Naive thymus-derived CD4-positive, alpha-beta T cell (primary cell): ENCODE measurements around the gene ANKRD30A. TPM values are rescaled to one million over a fixed set of nuclear protein-coding genes. Genes with fewer than 3 reads are reported as not detected.
"Not testable (repeated sequence)": the region's sequence is repeated elsewhere in the genome, so short reads cannot be mapped to it uniquely, and the experiment has no call there.

Experiments
- ATAC-seq: fragments of 150-1000 bp; cut with Tn5 transposase; 2 replicates; pipeline ENCODE4 v1.10.0; 2021; ENCODE audit warnings: mild to moderate bottlenecking, moderate library complexity
- CTCF ChIA-PET: fragments of 350-600 bp; sonication (Branson Sonifier 250); formaldehyde crosslinking; loops from one replicate; lab custom pipeline; 2021; ENCODE audit warnings: antibody characterized with exemption; lab: Charles Lee
- POLR2A ChIA-PET: fragments of 350-600 bp; sonication (Branson Sonifier 250); formaldehyde crosslinking; loops from one replicate; lab custom pipeline; 2021; ENCODE audit warnings: antibody characterized with exemption, inconsistent platforms; lab: Charles Lee
- DNase-seq, 9 donors: peaks; one replicate each; pipeline versions ENCODE4 v3.0.0 to v3.0.0-alpha.2; 2020 to 2022; ENCODE audit warnings: mixed read lengths in 1 of 9
- H3K27ac ChIP-seq: one replicate; pipeline ENCODE4 v1.7.0; 2013; ENCODE audit warnings: mild to moderate bottlenecking, low read depth, low read length, moderate library complexity
- H3K27me3 ChIP-seq, 2 donors: one replicate each; pipeline ENCODE4 v1.7.0; 2013; ENCODE audit warnings: low read length in 2 of 2, mild to moderate bottlenecking in 2 of 2, moderate library complexity in 2 of 2; ENCODE audit not compliant: control insufficient read depth in 2 of 2, insufficient read depth in 2 of 2
- H3K36me3 ChIP-seq, 3 experiments: 1 replicate in 2 of 3; 2 replicates in 1 of 3; pipeline ENCODE4 v1.7.0; 2013; ENCODE audit warnings: low read length in 3 of 3, mild to moderate bottlenecking in 3 of 3, moderate library complexity in 1 of 3; ENCODE audit not compliant: insufficient read depth in 3 of 3, control insufficient read depth in 2 of 3
- H3K4me1 ChIP-seq, 2 donors: one replicate each; pipeline ENCODE4 v1.7.0; 2013; ENCODE audit warnings: low read length in 2 of 2, mild to moderate bottlenecking in 2 of 2, moderate library complexity in 1 of 2; ENCODE audit not compliant: control insufficient read depth in 2 of 2, insufficient read depth in 2 of 2
- H3K4me3 ChIP-seq: 2 replicates; pipeline ENCODE4 v1.7.0; 2013; ENCODE audit warnings: mild to moderate bottlenecking, low read length
- H3K9me3 ChIP-seq, 3 experiments: 1 replicate in 2 of 3; 2 replicates in 1 of 3; pipeline ENCODE4 v1.7.0; 2013; ENCODE audit warnings: low read length in 3 of 3; ENCODE audit not compliant: control insufficient read depth in 2 of 3
- H3K27ac Mint-ChIP-seq, 9 donors: one replicate each; pipeline ENCODE4 v1.8.0; 2020 to 2022; ENCODE audit warnings: mixed read lengths in 9 of 9, mild to moderate bottlenecking in 8 of 9, moderate library complexity in 5 of 9, inconsistent platforms in 2 of 9
- H3K27me3 Mint-ChIP-seq, 5 donors: one replicate each; pipeline ENCODE4 v1.8.0; 2021 to 2022; ENCODE audit warnings: mixed read lengths in 5 of 5, mild to moderate bottlenecking in 1 of 5
- H3K36me3 Mint-ChIP-seq, 5 donors: one replicate each; pipeline ENCODE4 v1.8.0; 2020 to 2022; ENCODE audit warnings: mixed read lengths in 5 of 5, mild to moderate bottlenecking in 3 of 5, inconsistent platforms in 1 of 5
- H3K4me1 Mint-ChIP-seq, 7 donors: one replicate each; pipeline ENCODE4 v1.8.0; 2020 to 2022; ENCODE audit warnings: mixed read lengths in 7 of 7, mild to moderate bottlenecking in 3 of 7, inconsistent platforms in 1 of 7
- H3K4me3 Mint-ChIP-seq, 10 donors: one replicate each; pipeline ENCODE4 v1.8.0; 2020 to 2022; ENCODE audit warnings: mild to moderate bottlenecking in 10 of 10, mixed read lengths in 10 of 10, moderate library complexity in 6 of 10, inconsistent platforms in 2 of 10
- H3K9me3 Mint-ChIP-seq, 11 donors: one replicate each; pipeline ENCODE4 v1.8.0; 2020 to 2022; ENCODE audit warnings: mixed read lengths in 11 of 11, mild to moderate bottlenecking in 4 of 11, inconsistent platforms in 1 of 11, moderate library complexity in 1 of 11
- intact Hi-C, 2 donors: fragments of 100-400 bp; cut with micrococcal nuclease; formaldehyde crosslinking; loops; one replicate each; pipeline ENCODE4 v1.15.1; 2023
- polyA plus RNA-seq, 2 donors: library from polyadenylated mRNA; unstranded; fragments of 300-500 nt; fragmentation: Illumina TruSeq; gene quantifications; one replicate each; pipeline ENCODE4 v1.2.3, GENCODE V29; 2021
- total RNA-seq, 6 experiments: library from RNA in 5 of 6; stranded (reverse) in 5 of 6; gene quantifications; 1 replicate in 5 of 6; 2 replicates in 1 of 6; pipeline ENCODE4 v1.2.3 and lab custom pipeline; 2021 to 2026

ANKRD30A gene
- total and polyA plus RNA-seq, 7 experiments from 2014 or later = not detected

GRCh38 chr10:37124532-37124931 is 866 bp upstream of the ANKRD30A start:
- Histone ChIP-seq H3K27ac (no peak overlapping the region), H3K9me3 (peaks cover 0 to 7% (median 0%) of the 10 kb centered on the region in 3 experiments), H3K4me3 (no peak overlapping the region), H3K27me3 (no peaks in the 10 kb centered on the region), H3K4me1 (no peaks in the 10 kb centered on the region), H3K36me3 (no peaks in the 10 kb centered on the region)
- ChIA-PET CTCF (no interaction called here), POLR2A (no interaction called here)
- Mint-ChIP-seq H3K27me3 (no peaks in the 10 kb centered on the region), H3K9me3 (peaks cover 0 to 20% (median 4%) of the 10 kb centered on the region in 11 donors), H3K36me3 (peaks cover 0 to 3% (median 0%) of the 10 kb centered on the region in 5 donors), H3K4me3 (no peak overlapping the region), H3K27ac (no peak overlapping the region), H3K4me1 (peaks cover 0 to 2% (median 0%) of the 10 kb centered on the region in 7 donors)
- intact Hi-C loops = no loop called here
- no peak for ATAC-seq
- DNase-seq = no peak

DNA sequence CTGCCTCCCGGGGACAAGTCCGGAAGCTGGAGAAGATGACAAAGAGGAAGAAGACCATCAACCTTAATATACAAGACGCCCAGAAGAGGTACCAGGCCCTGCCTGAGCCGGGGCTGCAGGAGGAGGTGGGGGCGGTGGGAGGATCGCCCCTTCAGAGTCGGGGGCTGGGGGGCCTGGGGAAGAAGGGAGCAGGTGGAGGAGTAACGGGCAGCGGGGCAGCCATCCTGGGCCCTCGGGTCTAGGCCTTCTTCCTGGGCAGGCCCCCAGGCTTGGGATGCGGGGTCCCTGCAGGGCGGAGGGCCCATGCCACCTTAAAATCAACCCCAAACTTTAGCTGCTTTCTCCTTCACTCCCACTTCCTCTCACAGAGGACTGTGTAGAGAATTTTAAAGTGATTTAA is 523 bp downstream of the ANKRD30A start:
- H3K4me1 ChIP-seq = no peaks in the 10 kb centered on the region
- POLR2A ChIA-PET = no interaction called here
- intact Hi-C loops = no loop called here

GRCh38 chr10:37146443-37146842 is 21.0 kb downstream of the ANKRD30A start:
- H3K36me3 Mint-ChIP-seq = no peaks in the 10 kb centered on the region
- no peaks in the 10 kb centered on the region for H3K27me3 ChIP-seq
- CTCF ChIA-PET = no interaction called here

More for the DNA sequence above, 523 bp downstream of the ANKRD30A start:
- DNase-seq = no peak
- Histone ChIP-seq H3K4me3 (no peak overlapping the region), H3K36me3 (no peaks in the 10 kb centered on the region), H3K9me3 (peaks cover 0 to 7% (median 0%) of the 10 kb centered on the region in 3 experiments), H3K27me3 (no peaks in the 10 kb centered on the region), H3K27ac (no peak overlapping the region)
- CTCF ChIA-PET = no interaction called here
- no peak for ATAC-seq
- H3K27me3 Mint-ChIP-seq = no peaks in the 10 kb centered on the region
- H3K4me1 Mint-ChIP-seq = peaks cover 0 to 2% (median 0%) of the 10 kb centered on the region in 7 donors
- H3K27ac Mint-ChIP-seq = no peak overlapping the region
- no peak overlapping the region for H3K4me3 Mint-ChIP-seq
- H3K36me3 Mint-ChIP-seq = peaks cover 0 to 3% (median 0%) of the 10 kb centered on the region in 5 donors
- H3K9me3 Mint-ChIP-seq = peaks cover 0 to 16% (median 4%) of the 10 kb centered on the region in 11 donors

DNA sequence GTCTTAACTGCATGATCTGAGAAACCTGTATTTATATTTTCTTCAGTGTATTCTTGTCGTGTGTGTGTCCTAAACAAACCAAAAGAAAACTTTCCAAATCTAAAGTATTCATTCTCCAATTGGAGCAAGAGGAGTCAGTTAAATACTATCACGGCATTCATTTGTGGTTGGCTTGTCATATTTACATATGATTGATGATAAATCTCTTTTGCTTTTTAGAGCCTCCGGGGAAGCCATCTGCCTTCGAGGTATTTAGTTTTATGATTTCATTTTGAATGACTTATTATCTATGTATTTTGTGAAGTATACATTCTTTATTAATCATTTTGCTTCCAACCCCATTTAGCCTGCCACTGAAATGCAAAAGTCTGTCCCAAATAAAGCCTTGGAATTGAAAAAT is 37.0 kb downstream of the ANKRD30A start:
- H3K27ac Mint-ChIP-seq, H3K27me3 ChIP-seq, H3K4me1 ChIP-seq, H3K36me3 Mint-ChIP-seq, H3K9me3 ChIP-seq, H3K36me3 ChIP-seq, intact Hi-C loops, ATAC-seq, DNase-seq, H3K4me3 Mint-ChIP-seq, POLR2A ChIA-PET, H3K4me3 ChIP-seq, H3K4me1 Mint-ChIP-seq, H3K27me3 Mint-ChIP-seq, CTCF ChIA-PET, H3K27ac ChIP-seq: not testable (repeated sequence)
- peaks cover 0 to 13% (median 3%) of the 10 kb centered on the region in 11 donors for H3K9me3 Mint-ChIP-seq

More at GRCh38 chr10:37146443-37146842, 21.0 kb downstream of the ANKRD30A start:
- Mint-ChIP-seq H3K27me3 (no peaks in the 10 kb centered on the region), H3K4me1 (no peaks in the 10 kb centered on the region), H3K4me3 (no peak overlapping the region), H3K9me3 (peaks cover 0 to 22% (median 5%) of the 10 kb centered on the region in 11 donors), H3K27ac (no peak overlapping the region)
- Histone ChIP-seq H3K9me3 (no peaks in the 10 kb centered on the region), H3K4me3 (no peak overlapping the region), H3K36me3 (no peaks in the 10 kb centered on the region), H3K27ac (no peak overlapping the region), H3K4me1 (no peaks in the 10 kb centered on the region)
- POLR2A ChIA-PET = no interaction called here
- DNase-seq = no peak
- intact Hi-C loops = no loop called here
- ATAC-seq = no peak

GRCh38 chr10:37171945-37172344 is 46.5 kb downstream of the ANKRD30A start:
- ATAC-seq, H3K4me3 ChIP-seq, POLR2A ChIA-PET, CTCF ChIA-PET, H3K9me3 ChIP-seq, H3K4me3 Mint-ChIP-seq, H3K36me3 ChIP-seq, H3K4me1 Mint-ChIP-seq, H3K4me1 ChIP-seq, H3K27ac Mint-ChIP-seq, intact Hi-C loops, H3K9me3 Mint-ChIP-seq, H3K27ac ChIP-seq, H3K27me3 Mint-ChIP-seq, H3K36me3 Mint-ChIP-seq, DNase-seq, H3K27me3 ChIP-seq: not testable (repeated sequence)

DNA sequence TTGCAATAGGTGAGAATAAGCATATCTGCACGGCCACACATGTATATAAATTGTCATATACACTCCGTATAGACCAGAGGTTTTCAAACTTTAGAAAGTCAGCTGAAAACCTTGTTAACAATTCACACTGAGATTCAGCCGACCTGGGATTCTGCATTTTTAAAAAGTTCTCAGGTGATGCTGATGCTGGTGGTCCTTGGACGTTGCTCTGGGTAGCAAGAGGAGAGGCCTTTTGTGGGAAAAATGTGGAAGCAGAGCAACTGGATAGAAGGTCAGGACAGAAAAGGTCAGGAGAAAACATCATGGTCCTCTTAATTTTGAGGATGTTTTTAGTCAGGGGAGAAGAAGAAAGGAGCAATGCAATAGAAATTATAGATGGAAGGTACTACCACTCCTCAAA is 52.9 kb downstream of the ANKRD30A start:
- H3K4me3 Mint-ChIP-seq, H3K27me3 ChIP-seq, H3K4me1 ChIP-seq, CTCF ChIA-PET, H3K27me3 Mint-ChIP-seq, H3K9me3 ChIP-seq, POLR2A ChIA-PET, DNase-seq, H3K36me3 ChIP-seq, intact Hi-C loops, H3K9me3 Mint-ChIP-seq, H3K4me3 ChIP-seq, H3K27ac ChIP-seq, H3K27ac Mint-ChIP-seq, H3K4me1 Mint-ChIP-seq, ATAC-seq, H3K36me3 Mint-ChIP-seq: not testable (repeated sequence)

DNA sequence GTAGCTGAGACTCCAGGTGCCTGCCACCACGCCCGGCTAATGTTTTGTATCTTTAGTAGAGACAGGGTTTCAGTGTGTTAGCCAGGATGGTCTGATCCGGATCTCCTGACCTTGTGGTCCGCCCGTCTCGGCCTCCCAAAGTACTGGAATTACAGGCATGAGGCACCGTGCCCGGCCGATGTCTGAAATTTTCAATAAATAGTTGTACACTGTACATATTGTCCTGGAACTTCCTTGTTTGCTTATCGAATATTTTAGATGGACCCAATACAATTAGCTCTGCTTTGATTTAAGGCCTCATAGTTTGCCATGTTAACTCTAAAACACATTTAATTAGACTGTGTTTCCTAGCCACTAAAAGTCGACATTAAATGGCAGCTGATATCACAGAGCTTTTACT is 57.3 kb downstream of the ANKRD30A start:
- POLR2A ChIA-PET, DNase-seq, CTCF ChIA-PET, H3K27ac Mint-ChIP-seq, H3K27me3 ChIP-seq, H3K4me1 ChIP-seq, H3K9me3 Mint-ChIP-seq, H3K27me3 Mint-ChIP-seq, H3K4me3 Mint-ChIP-seq, H3K36me3 Mint-ChIP-seq, H3K9me3 ChIP-seq, intact Hi-C loops, H3K4me1 Mint-ChIP-seq, ATAC-seq, H3K4me3 ChIP-seq, H3K27ac ChIP-seq, H3K36me3 ChIP-seq: not testable (repeated sequence)
